HepG2 (cell line): ENCODE results near the gene DPY30. TPM values are rescaled to one million over a fixed set of nuclear protein-coding genes. Genes with fewer than 3 reads are reported as not detected.
"Not testable (repeated sequence)": the region's sequence is repeated elsewhere in the genome, so short reads cannot be mapped to it uniquely, and the experiment has no call there.

Experiments
- ATAC-seq: fragments of 200-7000 bp; cut with Tn5 transposase; 3 replicates; pipeline ENCODE4 v1.9.1; 2020; ENCODE audit warnings: mild to moderate bottlenecking, moderate library complexity
- BruUV-seq: library from RNA; stranded (reverse); fragments of 400-500 nt; replicated peaks from 2 replicates; lab custom pipeline; 2021; lab: Mats Ljungman, UMichigan
- CTCF ChIA-PET: fragments of 300-600 bp; formaldehyde crosslinking; extraction: SDS; loops from one replicate; lab custom pipeline; 2021; ENCODE audit warnings: low total read pairs, inconsistent platforms, low intra/inter-chr PET ratio; lab: Yijun Ruan, JAX
- POLR2A ChIA-PET: fragments of 350-600 bp; sonication (Branson Sonifier 250); formaldehyde crosslinking; loops from one replicate; lab custom pipeline; 2020; ENCODE audit warnings: antibody characterized with exemption, inconsistent platforms; lab: Yijun Ruan, JAX
- DNase-seq: peaks from one replicate; pipeline ENCODE4 v3.0.0-alpha.2; 2015; ENCODE audit warnings: low spot score
- FAIRE-seq: peaks from 3 replicates; lab custom pipeline; 2011; peaks lifted over from hg19 to GRCh38; lab: Jason Lieb, UNC
- H2AFZ ChIP-seq: one replicate; pipeline ENCODE4 v1.6.1; 2011; ENCODE audit warnings: low read length, inconsistent platforms
- H3K27ac ChIP-seq: fragments of 300-600 bp; 3 replicates; pipeline ENCODE4 v1.8.0; 2011; ENCODE audit warnings: mixed run types, mild to moderate bottlenecking, mixed read lengths, low read length, inconsistent platforms; ENCODE audit not compliant: insufficient read depth; ENCODE audit errors: extremely low read length
- H3K27me3 ChIP-seq, 2 experiments: fragments of 200-600 bp in 1 of 2; 2 replicates in 1 of 2; 3 replicates in 1 of 2; pipeline versions ENCODE4 v1.6.0 to v1.8.0; 2011; ENCODE audit warnings: low read length in 2 of 2, mild to moderate bottlenecking in 2 of 2, moderate library complexity in 2 of 2, inconsistent platforms in 1 of 2; ENCODE audit not compliant: insufficient read depth in 2 of 2, control insufficient read depth in 1 of 2
- H3K36me3 ChIP-seq, 2 experiments: fragments of 200-600 bp in 1 of 2; replicated peaks in 1 of 2; 2 replicates in 1 of 2; 3 replicates in 1 of 2; pipeline versions ENCODE4 v1.5.1 to v1.8.0; 2011; ENCODE audit warnings: low read length in 2 of 2, inconsistent platforms in 1 of 2; ENCODE audit not compliant: insufficient read depth in 2 of 2, control insufficient read depth in 1 of 2
- H3K4me1 ChIP-seq: 2 replicates; pipeline ENCODE4 v1.5.1; 2012; ENCODE audit warnings: low read length, inconsistent platforms; ENCODE audit not compliant: insufficient read depth
- H3K4me2 ChIP-seq: 2 replicates; pipeline ENCODE4 v1.6.0; 2011; ENCODE audit warnings: low read depth, low read length, inconsistent platforms
- H3K4me3 ChIP-seq, 3 experiments: fragments of 200-600 bp in 1 of 3; sonication (generic), shearing (Covaris generic) in 1 of 3; replicated peaks in 1 of 3; 2 replicates each; pipeline ENCODE4 v1.5.1; 2011 to 2016; ENCODE audit warnings: low read length in 3 of 3, inconsistent platforms in 2 of 3, low read depth in 2 of 3, mild to moderate bottlenecking in 2 of 3, control low read depth in 1 of 3, mixed read lengths in 1 of 3; ENCODE audit not compliant: insufficient read depth in 1 of 3
- H3K79me2 ChIP-seq: one replicate; pipeline ENCODE4 v1.6.1; 2011; ENCODE audit warnings: low read length, inconsistent platforms; ENCODE audit not compliant: insufficient read depth
- H3K9ac ChIP-seq: 2 replicates; pipeline ENCODE4 v1.6.0; 2011; ENCODE audit warnings: mild to moderate bottlenecking, low read depth, low read length, inconsistent platforms; ENCODE audit not compliant: insufficient read depth
- H3K9me3 ChIP-seq: 2 replicates; pipeline ENCODE4 v1.5.1; 2012; ENCODE audit warnings: mild to moderate bottlenecking, low read length
- H4K20me1 ChIP-seq: 2 replicates; pipeline ENCODE4 v1.6.0; 2011; ENCODE audit warnings: inconsistent platforms, mild to moderate bottlenecking, low read length, moderate library complexity; ENCODE audit not compliant: insufficient read depth
- CEBPB ChIP-seq: IDR thresholded peaks from 2 replicates; pipeline ENCODE4 v1.6.1; 2011; ENCODE audit warnings: low read depth, low read length, improper control_type of control experiment, borderline replicate concordance
- CEBPG ChIP-seq: IDR thresholded peaks from 2 replicates; pipeline ENCODE4 v1.6.1; 2016
- GTF3A ChIP-seq: sonication (generic); formaldehyde crosslinking; conservative IDR thresholded peaks from 2 replicates; pipeline ENCODE4 v1.4.0; 2020; ENCODE audit warnings: mild to moderate bottlenecking, missing genetic modification reagents
- PRPF4 ChIP-seq: fragments of 200-400 bp; formaldehyde crosslinking; IDR thresholded peaks from 2 replicates; pipeline ENCODE4 v1.6.1; 2016; ENCODE audit warnings: low read length, low read depth; ENCODE audit not compliant: poor library complexity, severe bottlenecking
- TCF7L2 ChIP-seq: IDR thresholded peaks from 2 replicates; pipeline ENCODE4 v1.6.1; 2011; ENCODE audit warnings: mild to moderate bottlenecking, low read depth, low read length, moderate library complexity
- TEAD3 ChIP-seq: optimal IDR thresholded peaks from 2 replicates; pipeline ENCODE3; 2016; ENCODE audit warnings: borderline replicate concordance
- ZNF121 ChIP-seq: sonication (generic); formaldehyde crosslinking; IDR thresholded peaks from 2 replicates; pipeline ENCODE4 v1.5.0; 2020; ENCODE audit warnings: mild to moderate bottlenecking, missing genetic modification reagents
- ZNF260 ChIP-seq: sonication (generic); formaldehyde crosslinking; IDR thresholded peaks from 2 replicates; pipeline ENCODE4 v1.4.0; 2020; ENCODE audit warnings: missing genetic modification reagents, low read depth, mild to moderate bottlenecking, borderline replicate concordance
- ZNF382 ChIP-seq: sonication (generic); formaldehyde crosslinking; IDR thresholded peaks from 2 replicates; pipeline ENCODE4 v1.5.0; 2020; ENCODE audit warnings: missing genetic modification reagents, mild to moderate bottlenecking, borderline replicate concordance
- ZSCAN31 ChIP-seq: sonication (generic); formaldehyde crosslinking; IDR thresholded peaks from 2 replicates; pipeline ENCODE4 v1.5.0; 2020; ENCODE audit warnings: low read depth, mild to moderate bottlenecking, missing genetic modification reagents
- WGBS: methylation state at CpG from one replicate; pipeline ENCODE4 v1.1.6; 2017; ENCODE audit warnings: low lambda C conversion rate; 5-methylcytosine and 5-hydroxymethylcytosine counted together
- in situ Hi-C: cut with HindIII; loops from 2 replicates; pipeline ENCODE4 v1.10.0; 2017; ENCODE audit warnings: low pct_unique_long_range_greater_than_20kb; ENCODE audit not compliant: extremely low pct_ligation_motif_present
- intact Hi-C: fragments of 100-400 bp; cut with micrococcal nuclease; formaldehyde crosslinking; loops from one replicate; pipeline ENCODE4 v1.10.0; 2022; ENCODE audit not compliant: unreplicated experiment
- polyA plus RNA-seq, 8 experiments: library from polyadenylated mRNA; depleted of rRNA in 3 of 8; stranded (reverse) in 7 of 8; unstranded in 1 of 8; fragments of >200 nt; fragmentation: Illumina TruSeq in 4 of 8; extraction: Trizol in 4 of 8; gene quantifications; 2 replicates each; pipeline versions ENCODE4 v1.2.1 to v1.2.3, GENCODE V29; 2011 to 2016; ENCODE audit warnings: low read depth in 4 of 8, missing spikeins in 1 of 8, mixed read lengths in 1 of 8; ENCODE audit not compliant: insufficient read depth in 1 of 8
- total RNA-seq, 5 experiments: library from RNA; depleted of rRNA; stranded (reverse); fragments of >200 nt; fragmentation: Illumina TruSeq; extraction: Trizol; gene quantifications; 2 replicates each; pipeline ENCODE4 v1.2.3, GENCODE V29; 2016; ENCODE audit warnings: low read depth in 1 of 5
- TF ChIP-seq, protein P1 (sequence below): IDR thresholded peaks from 2 replicates; pipeline ENCODE4 v1.6.1; 2012; ENCODE audit warnings: low read length, improper control_type of control experiment

DPY30 gene
- total and polyA plus RNA-seq, 2 of the 13 experiments (the other 11 are each of a cell fraction or from before 2014, with no cell fraction given): 98.1 to 118 TPM

DNA sequence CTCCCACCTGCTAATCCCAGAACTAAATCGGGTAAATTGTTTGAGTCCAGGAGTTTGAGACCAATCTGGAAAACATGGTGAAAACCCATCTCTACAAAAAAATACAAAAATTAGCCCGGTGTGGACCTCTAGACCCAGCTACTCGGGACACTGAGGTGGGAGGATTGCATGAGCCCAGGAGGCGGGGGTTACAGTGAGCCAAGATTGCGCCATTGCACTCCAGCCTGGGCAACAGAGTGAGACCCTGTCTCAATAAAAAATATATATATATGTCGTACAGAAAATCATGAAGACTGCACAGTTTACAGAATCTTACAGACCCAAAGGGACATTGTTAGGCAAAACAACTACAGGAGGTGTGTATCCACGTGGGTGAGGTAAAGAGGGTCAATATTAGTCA lies 4.0 kb upstream of the DPY30 start:
- no peak for DNase-seq
- Histone ChIP-seq H3K36me3 (no peaks in the 10 kb centered on the region), H3K9ac (no peak overlapping the region), H3K79me2 (peaks cover 8% of the 10 kb centered on the region), H3K9me3 (no peaks in the 10 kb centered on the region), H4K20me1 (no peaks in the 10 kb centered on the region), H2AFZ (peak overlapping the region; percentile 28), H3K4me3 (no peak overlapping the region), H3K27ac (no peak overlapping the region), H3K4me1 (peaks cover 37% of the 10 kb centered on the region), H3K4me2 (peak overlapping the region; percentile 43; the same call in 1 of the 2 replicates), H3K27me3 (no peaks in the 10 kb centered on the region; a peak in 1 of 5 replicates)
- ChIA-PET CTCF (no interaction called here), POLR2A (interaction anchor here (8.1 kb wide), 1 partner anchor 20 kb away, joined by 146 read pairs; the partner anchor contains the start of gene SPAST)
- no peak for ATAC-seq
- FAIRE-seq: no peak
- intact Hi-C loops (no loop called here), in situ Hi-C loops (no loop called here)
- WGBS: 45% methylated on average over 7 of the region's 7 CpGs
- no peak for TF ChIP-seq TCF7L2
- no peak for TF ChIP-seq TEAD3 (CRISPR knock-in tag)
- TF ChIP-seq GTF3A (CRISPR knock-in tag): no peak
- peak; percentile 30; the same call in 1 of the 2 replicates for TF ChIP-seq CEBPG (CRISPR knock-in tag)
- no peak for TF ChIP-seq ZNF260 (CRISPR knock-in tag)
- no peak for TF ChIP-seq PRPF4
- TF ChIP-seq ZNF382 (CRISPR knock-in tag): no peak
- no peak for TF ChIP-seq ZSCAN31 (CRISPR knock-in tag)
- TF ChIP-seq CEBPB: 0 out of 2 replicates have a peak, but pooled peaks have one; percentile 26
- TF ChIP-seq ZNF121: peak; percentile 94
- TF ChIP-seq, protein P1, sequence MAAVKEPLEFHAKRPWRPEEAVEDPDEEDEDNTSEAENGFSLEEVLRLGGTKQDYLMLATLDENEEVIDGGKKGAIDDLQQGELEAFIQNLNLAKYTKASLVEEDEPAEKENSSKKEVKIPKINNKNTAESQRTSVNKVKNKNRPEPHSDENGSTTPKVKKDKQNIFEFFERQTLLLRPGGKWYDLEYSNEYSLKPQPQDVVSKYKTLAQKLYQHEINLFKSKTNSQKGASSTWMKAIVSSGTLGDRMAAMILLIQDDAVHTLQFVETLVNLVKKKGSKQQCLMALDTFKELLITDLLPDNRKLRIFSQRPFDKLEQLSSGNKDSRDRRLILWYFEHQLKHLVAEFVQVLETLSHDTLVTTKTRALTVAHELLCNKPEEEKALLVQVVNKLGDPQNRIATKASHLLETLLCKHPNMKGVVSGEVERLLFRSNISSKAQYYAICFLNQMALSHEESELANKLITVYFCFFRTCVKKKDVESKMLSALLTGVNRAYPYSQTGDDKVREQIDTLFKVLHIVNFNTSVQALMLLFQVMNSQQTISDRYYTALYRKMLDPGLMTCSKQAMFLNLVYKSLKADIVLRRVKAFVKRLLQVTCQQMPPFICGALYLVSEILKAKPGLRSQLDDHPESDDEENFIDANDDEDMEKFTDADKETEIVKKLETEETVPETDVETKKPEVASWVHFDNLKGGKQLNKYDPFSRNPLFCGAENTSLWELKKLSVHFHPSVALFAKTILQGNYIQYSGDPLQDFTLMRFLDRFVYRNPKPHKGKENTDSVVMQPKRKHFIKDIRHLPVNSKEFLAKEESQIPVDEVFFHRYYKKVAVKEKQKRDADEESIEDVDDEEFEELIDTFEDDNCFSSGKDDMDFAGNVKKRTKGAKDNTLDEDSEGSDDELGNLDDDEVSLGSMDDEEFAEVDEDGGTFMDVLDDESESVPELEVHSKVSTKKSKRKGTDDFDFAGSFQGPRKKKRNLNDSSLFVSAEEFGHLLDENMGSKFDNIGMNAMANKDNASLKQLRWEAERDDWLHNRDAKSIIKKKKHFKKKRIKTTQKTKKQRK: no peak
- BruUV-seq: no TSS peak

DNA sequence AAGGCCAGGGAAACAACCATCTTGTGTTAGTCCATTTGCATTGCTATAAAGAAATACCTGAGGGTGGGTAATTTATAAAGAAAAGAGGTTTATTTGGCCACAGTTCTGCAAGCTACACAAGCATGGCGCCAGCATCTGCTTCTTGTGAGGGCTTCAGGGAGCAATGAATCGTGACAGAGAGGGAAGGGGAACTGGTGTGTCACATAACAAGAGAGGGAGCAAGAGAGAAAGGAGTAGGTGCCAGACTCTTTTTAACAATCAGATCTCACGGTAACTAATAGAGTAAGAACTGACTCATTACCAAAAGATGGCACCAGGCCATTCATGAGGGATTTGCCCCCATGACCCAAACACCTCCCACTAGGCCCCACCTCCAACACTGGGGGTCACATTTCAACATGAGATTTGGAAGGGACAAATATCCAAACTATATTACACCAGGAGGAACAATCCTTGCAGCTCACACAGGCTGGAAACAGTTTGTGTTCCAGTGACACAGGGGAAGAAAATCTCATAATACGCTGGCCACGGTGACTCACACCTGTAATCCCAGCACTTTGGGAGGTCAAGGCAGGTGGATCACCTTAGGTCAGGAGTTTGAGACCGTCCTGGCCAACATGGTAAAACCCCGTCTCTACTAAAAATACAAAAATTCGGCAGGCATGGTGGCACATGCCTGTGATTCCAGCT lies 5.3 kb downstream of the DPY30 start:
- POLR2A ChIA-PET, FAIRE-seq, ATAC-seq, BruUV-seq, H2AFZ ChIP-seq, CTCF ChIA-PET, H3K4me2 ChIP-seq, DNase-seq, H3K9ac ChIP-seq, H4K20me1 ChIP-seq, H3K27me3 ChIP-seq, H3K4me3 ChIP-seq, in situ Hi-C loops, intact Hi-C loops, H3K9me3 ChIP-seq, H3K27ac ChIP-seq, H3K4me1 ChIP-seq: not testable (repeated sequence)
- H3K36me3 ChIP-seq: peaks cover 4 to 14% of the 10 kb centered on the region in 2 experiments; a peak in 4 of 5 replicates
- WGBS: 97% methylated on average over 8 of the region's 8 CpGs
- peaks cover 22% of the 10 kb centered on the region for H3K79me2 ChIP-seq
